GM19468 (cell line): ENCODE data around the gene ARID1B.

Experiments
- ATAC-seq: cut with Tn5 transposase; IDR thresholded peaks from one replicate; pipeline ENCODE4 v1.9.1; 2021; ENCODE audit warnings: mild to moderate bottlenecking, moderate library complexity, moderate number of reproducible peaks; ENCODE audit not compliant: unreplicated experiment; ENCODE audit errors: extremely low read depth

Gene ARID1B

GRCh38 chr6:156890627-156891314 lies 113.6 kb downstream of the ARID1B start:
- no peak for ATAC-seq

GRCh38 chr6:156897907-156898531 lies 120.8 kb downstream of the ARID1B start:
- ATAC-seq: no peak

GRCh38 chr6:156899071-156899470 lies 121.9 kb downstream of the ARID1B start:
- no peak for ATAC-seq

- ATAC-seq: no peak
These were observed 122.5 kb downstream of the ARID1B start for GRCh38 chr6:156899532-156900135.

GRCh38 chr6:156900292-156900691 lies 123.1 kb downstream of the ARID1B start:
- no peak for ATAC-seq

GRCh38 chr6:156901309-156902019 lies 124.3 kb downstream of the ARID1B start:
- no peak for ATAC-seq

DNA sequence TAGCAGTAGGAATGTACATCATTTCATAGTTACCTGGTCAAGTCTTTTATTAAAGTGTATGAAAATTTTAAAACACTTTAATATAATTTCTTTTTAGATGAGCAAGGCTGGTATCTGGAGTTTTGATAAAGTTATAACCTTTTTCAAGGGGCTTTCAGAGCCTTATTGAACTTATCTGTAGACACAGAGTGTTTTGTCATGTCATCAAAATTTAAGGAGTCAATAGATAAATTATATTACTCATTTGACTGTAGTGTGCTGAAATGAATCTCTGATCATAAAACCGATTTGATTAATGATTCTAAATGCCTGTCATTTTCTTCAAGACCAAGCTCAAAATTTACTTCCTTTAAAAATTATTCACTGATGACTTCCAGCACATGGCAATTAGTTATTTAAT lies 125.6 kb downstream of the ARID1B start:
- ATAC-seq: no peak

- ATAC-seq: no peak
These were observed 127.2 kb downstream of the ARID1B start for GRCh38 chr6:156904176-156904967.

GRCh38 chr6:156905801-156906200 lies 128.6 kb downstream of the ARID1B start:
- no peak for ATAC-seq

GRCh38 chr6:156906451-156906850 lies 129.3 kb downstream of the ARID1B start:
- no peak for ATAC-seq

DNA sequence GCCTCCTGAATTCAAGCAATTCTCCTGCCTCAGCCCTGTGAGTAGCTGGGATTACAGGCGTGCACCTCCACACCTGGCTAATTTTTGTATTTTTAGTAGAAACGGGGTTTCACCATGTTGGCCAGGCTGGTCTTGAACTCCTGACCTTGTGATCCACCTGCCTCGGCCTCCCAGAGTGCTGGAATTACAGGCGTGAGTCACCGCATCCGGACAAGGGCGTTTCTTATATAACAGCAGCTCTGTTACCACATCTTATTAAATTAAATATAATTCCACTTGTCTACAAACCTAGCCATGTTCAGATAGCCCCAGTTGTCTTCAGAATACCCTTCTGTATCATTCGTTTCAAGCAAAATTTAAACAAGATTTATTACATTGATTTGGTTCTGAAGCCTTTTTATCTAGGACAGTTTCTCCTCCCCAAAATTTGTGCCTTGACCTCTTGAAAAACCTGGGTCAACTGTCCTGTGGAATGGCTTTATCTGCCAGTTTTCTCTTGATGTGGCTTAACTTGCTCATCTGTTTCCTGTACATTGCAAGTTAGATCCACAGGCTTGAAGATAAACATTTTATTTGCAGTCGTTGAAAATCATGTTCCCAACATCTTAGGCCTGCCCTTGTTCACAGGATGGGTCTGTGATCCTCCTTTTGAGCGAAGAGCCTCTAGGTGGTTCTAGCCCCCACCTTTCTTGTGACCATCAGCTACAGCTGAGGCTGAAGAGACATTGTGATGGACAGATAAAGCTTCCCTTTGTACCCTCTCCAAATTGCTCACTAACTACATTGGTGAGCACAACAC lies 132.2 kb downstream of the ARID1B start:
- no peak for ATAC-seq

DNA sequence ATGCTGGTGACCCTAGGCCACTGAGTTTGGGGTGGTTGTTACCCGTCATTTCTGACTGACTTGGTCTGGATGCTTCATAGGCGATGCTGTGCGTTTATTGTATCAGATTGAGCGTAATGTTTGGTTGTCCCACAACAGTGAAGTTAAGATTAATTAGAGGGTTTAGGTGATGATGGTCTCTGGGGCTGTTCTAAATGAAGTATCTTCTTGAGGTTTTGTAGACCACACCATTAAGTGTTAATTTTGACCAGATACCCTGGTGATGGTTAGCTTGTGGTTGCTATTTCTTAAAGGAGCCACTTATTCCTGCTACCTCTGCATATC lies 132.8 kb downstream of the ARID1B start:
- ATAC-seq: no peak

DNA sequence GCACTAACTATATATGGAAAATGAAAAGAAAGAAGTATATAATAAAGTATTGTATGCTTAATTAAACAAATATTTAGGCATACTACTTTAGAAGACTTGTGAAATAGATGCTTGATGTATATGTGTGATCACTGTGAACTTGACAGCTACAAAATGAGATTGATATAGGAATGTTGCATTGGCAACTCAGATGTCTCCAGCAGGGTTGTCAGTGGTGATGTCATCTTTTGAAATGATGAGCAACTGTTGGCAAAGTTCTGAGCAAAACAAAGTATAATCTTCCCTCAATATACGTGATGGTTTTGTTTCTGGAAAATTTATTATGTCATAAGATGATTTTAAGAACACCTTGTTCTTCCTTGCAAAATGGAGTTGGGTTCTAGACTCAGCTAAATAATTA lies 133.8 kb downstream of the ARID1B start:
- no peak for ATAC-seq

GRCh38 chr6:156911581-156911980 lies 134.4 kb downstream of the ARID1B start:
- no peak for ATAC-seq

GRCh38 chr6:156912431-156912830 lies 135.3 kb downstream of the ARID1B start:
- ATAC-seq: no peak

DNA sequence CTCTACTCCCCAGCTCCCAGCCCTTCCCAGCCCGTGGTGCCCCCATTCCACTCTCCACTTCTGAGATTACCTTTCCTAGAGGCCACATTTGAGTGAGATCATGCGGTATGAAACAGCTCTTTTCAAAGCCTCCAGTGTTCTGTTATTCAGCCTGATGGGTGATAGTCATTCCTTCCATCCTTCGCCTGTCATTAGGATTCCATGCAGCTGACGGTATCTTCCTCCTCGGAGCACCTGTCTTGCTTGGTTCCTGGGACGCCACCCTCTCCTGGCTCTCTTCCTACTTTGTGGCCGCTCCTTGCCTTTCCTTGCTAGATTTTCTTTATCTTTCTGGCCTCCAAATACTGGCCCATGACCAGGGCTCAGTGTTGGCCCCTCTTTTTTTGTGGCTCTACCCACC lies 137.0 kb downstream of the ARID1B start:
- no peak for ATAC-seq

GRCh38 chr6:156916130-156916801 lies 139.1 kb downstream of the ARID1B start:
- ATAC-seq: peak; percentile 33

DNA sequence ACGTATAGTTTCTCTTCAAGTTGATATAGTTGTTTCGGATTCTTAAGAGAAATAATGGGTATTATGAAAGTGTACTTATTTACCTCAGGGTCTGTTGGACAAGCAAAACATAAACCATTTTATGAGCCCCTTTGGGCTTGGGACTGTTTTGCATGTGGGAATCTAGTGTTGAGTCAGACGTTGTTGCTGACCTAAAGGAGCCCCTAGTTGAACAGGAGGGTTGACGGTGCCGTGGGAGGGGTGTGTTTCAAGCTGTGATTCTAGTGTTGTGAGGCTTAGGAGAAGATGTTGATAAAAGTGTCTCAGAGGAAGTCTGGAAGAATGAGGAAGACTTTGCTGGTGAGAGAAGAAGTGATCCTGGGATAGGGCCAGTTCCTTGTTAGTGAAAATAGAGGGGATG lies 140.0 kb downstream of the ARID1B start:
- no peak for ATAC-seq

GRCh38 chr6:156918647-156919046 lies 141.5 kb downstream of the ARID1B start:
- no peak for ATAC-seq
